GM21529 (cell line): ENCODE results near the gene INSRR.

Experiments
- ATAC-seq: cut with Tn5 transposase; IDR thresholded peaks from one replicate; pipeline ENCODE4 v1.9.1; 2021; ENCODE audit not compliant: unreplicated experiment

Gene INSRR

GRCh38 chr1:156834322-156834721, 24.6 kb downstream of the INSRR start:
- ATAC-seq = no peak

GRCh38 chr1:156833603-156834002, 25.3 kb downstream of the INSRR start:
- no peak for ATAC-seq

- ATAC-seq = no peak
These were observed 26.5 kb downstream of the INSRR start for GRCh38 chr1:156832434-156832833.

- ATAC-seq = no peak
These were observed 30.4 kb downstream of the INSRR start for GRCh38 chr1:156828400-156829124.

GRCh38 chr1:156826630-156827029, 32.3 kb downstream of the INSRR start:
- no peak for ATAC-seq

GRCh38 chr1:156823210-156823790, 35.6 kb downstream of the INSRR start:
- no peak for ATAC-seq

- no peak for ATAC-seq
These were observed 36.2 kb downstream of the INSRR start for GRCh38 chr1:156822680-156823079.

- no peak for ATAC-seq
These were observed 37.1 kb downstream of the INSRR start for GRCh38 chr1:156821801-156822200.

- ATAC-seq = peak; percentile 60
These were observed 42.2 kb downstream of the INSRR start, which contains the start of gene SH2D2A for GRCh38 chr1:156816561-156817328. Gene SH2D2A, minus strand, starts transcription at chr1:156816848. Its CDS starts 140 bp downstream, at chr1:156816708.

GRCh38 chr1:156815961-156816422, 42.9 kb downstream of the INSRR start:
- no peak for ATAC-seq

- no peak for ATAC-seq
These were observed 43.5 kb downstream of the INSRR start for GRCh38 chr1:156815307-156815826.

- no peak for ATAC-seq
These were observed 44.2 kb downstream of the INSRR start for GRCh38 chr1:156814571-156815260.

- ATAC-seq = no peak
These were observed 45.0 kb downstream of the INSRR start for GRCh38 chr1:156813750-156814570.

GRCh38 chr1:156813298-156813697, 45.6 kb downstream of the INSRR start:
- no peak for ATAC-seq

- no peak for ATAC-seq
These were observed 46.5 kb downstream of the INSRR start for GRCh38 chr1:156812293-156812990.

- ATAC-seq = no peak
These were observed 47.7 kb downstream of the INSRR start for GRCh38 chr1:156811168-156811567.

- ATAC-seq = no peak
These were observed 49.1 kb downstream of the INSRR start for GRCh38 chr1:156809711-156810366.

GRCh38 chr1:156809281-156809680, 49.6 kb downstream of the INSRR start:
- no peak for ATAC-seq
